ENCODE data around the gene ICAM2.
"Not testable (repeated sequence)": the region's sequence is repeated elsewhere in the genome, so short reads cannot be mapped to it uniquely, and the experiment has no call there.

The ICAM2 gene

DNA sequence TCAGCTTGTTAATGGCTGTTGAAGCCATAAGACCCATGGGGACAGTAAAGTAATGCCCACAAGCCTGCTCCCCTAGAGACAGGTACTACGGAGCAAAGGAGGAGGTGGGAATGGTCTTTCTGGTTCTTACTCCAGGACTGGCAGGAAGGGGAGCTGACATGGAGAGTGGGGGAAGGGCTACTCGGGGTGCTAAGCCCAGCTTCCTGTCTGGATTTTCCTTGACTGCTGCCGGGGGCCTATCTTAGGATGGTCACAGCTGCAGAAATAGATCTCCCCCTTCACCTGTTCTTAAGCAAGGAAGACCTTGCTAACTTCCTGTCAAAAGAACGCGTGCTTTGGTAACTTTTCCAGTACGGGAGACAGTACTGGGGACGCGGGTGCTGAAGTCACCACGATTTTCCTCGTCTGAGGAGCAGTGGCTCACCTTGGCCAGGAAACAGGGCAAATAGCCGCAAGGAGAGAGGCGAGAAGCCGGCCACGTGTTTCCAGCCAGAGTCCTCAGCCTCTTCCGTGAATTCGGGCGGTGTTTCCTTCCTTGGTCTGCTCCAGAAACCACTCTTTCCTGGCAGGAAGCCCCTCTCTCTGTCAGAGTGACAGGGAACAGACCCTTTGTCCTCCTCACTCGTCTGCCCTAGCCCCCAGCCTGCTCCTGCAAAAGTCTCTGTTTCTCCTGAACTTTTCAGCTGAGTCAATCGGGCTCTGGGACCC, 22.9 kb downstream of the ICAM2 start:
- no peak for DNase-seq (ENCODE audit: low read depth in 2 of 2)

GRCh38 chr17:63996430-63997182, 23.8 kb downstream of the ICAM2 start:
- no peak for DNase-seq (ENCODE audit: low read depth in 2 of 2)

GRCh38 chr17:63995626-63996025, 24.8 kb downstream of the ICAM2 start:
- no peak for DNase-seq (ENCODE audit: low read depth in 2 of 2)

DNA sequence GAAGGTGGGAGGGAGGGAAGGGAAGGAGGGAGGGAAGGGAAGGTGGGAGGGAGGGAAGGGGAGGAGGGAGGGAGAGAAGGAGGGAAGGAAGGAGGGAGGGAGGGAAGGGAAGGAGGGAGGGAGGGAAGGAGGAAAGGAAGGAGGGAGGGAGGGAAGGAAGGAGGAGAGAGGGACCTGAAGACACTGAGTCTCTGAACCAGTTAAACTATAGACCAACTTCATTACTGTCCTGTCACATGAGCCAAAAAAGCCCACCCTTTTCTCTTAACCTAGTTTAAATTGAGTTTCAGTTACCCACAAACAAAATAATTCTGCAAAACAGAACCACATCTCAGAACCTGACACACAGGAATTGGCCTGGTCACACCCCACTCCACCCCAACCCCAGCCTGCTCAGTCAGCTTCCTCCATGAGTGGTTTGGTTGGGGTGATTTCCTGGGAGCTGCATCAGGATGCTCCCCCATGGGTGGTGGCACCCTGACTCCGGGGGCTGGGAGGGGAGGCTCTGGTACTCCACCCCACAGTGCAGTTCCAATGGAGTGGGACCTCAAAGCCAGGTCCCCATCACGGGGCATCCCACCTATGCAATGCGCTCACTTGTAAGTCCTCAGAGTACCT, 27.0 kb downstream of the ICAM2 start:
- no peak for DNase-seq (ENCODE audit: low read depth in 2 of 2)

DNA sequence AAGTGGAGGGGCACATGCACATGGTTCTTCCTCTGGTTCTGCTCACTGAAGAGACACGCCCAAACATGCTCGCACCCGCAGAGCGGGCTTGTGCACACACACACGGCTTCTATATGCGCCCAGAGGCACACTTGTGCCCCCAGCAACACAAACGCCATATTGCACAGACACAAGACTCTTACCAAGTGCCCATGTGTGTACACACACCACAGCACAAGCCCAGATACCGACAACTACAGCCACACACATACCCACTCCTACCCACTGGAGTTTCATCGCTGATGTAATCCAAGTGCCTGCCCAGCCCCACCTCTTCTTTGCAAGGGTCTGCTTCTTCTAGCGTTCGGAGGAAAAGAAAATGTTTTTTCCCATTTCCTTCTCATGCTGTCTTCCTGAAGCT, 28.8 kb downstream of the ICAM2 start:
- DNase-seq (ENCODE audit: low read depth in 2 of 2), result no peak

- DNase-seq (ENCODE audit: low read depth in 2 of 2), result no peak
These were observed 30.6 kb downstream of the ICAM2 start for GRCh38 chr17:63989622-63990345.

GRCh38 chr17:63988741-63989621, 31.5 kb downstream of the ICAM2 start:
- DNase-seq (ENCODE audit: low read depth in 2 of 2), result no peak

DNA sequence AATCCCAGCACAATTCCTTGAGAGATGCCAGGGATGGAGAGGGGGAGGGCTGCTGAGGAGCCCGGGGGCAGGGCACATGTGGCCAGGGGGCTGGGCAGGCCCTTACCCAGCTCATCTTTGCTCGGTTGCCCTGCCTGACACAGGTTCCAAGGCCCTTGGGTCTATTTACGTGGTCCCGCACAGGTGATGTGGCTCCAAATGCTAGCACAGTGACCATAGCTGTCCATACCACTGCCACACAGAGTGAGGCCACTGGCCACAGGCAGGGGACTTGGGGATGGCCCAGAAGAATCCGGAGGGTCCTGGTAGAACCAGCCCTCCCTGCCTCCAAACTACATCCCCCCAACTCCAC, 32.3 kb downstream of the ICAM2 start:
- no peak for DNase-seq (ENCODE audit: low read depth in 2 of 2)

GRCh38 chr17:63987221-63988126, 33.0 kb downstream of the ICAM2 start:
- no peak for DNase-seq (ENCODE audit: low read depth in 2 of 2)

- no peak for DNase-seq (ENCODE audit: low read depth in 2 of 2)
These were observed 33.6 kb downstream of the ICAM2 start for GRCh38 chr17:63986821-63987220.

- DNase-seq (ENCODE audit: low read depth in 2 of 2), result no peak
These were observed 34.9 kb downstream of the ICAM2 start for GRCh38 chr17:63985387-63986140.

- peak in 1 of 2 donors; percentile 27 for DNase-seq (ENCODE audit: low read depth in 2 of 2)
These were observed 35.6 kb downstream of the ICAM2 start for GRCh38 chr17:63984651-63985386.

- DNase-seq (ENCODE audit: low read depth in 2 of 2), result no peak
These were observed 36.2 kb downstream of the ICAM2 start for GRCh38 chr17:63984236-63984635.

- DNase-seq (ENCODE audit: low read depth in 2 of 2), result no peak
These were observed 37.1 kb downstream of the ICAM2 start for GRCh38 chr17:63983320-63983719.

GRCh38 chr17:63982641-63983040, 37.8 kb downstream of the ICAM2 start:
- not testable (repeated sequence) for DNase-seq (ENCODE audit: low read depth in 2 of 2)

DNA sequence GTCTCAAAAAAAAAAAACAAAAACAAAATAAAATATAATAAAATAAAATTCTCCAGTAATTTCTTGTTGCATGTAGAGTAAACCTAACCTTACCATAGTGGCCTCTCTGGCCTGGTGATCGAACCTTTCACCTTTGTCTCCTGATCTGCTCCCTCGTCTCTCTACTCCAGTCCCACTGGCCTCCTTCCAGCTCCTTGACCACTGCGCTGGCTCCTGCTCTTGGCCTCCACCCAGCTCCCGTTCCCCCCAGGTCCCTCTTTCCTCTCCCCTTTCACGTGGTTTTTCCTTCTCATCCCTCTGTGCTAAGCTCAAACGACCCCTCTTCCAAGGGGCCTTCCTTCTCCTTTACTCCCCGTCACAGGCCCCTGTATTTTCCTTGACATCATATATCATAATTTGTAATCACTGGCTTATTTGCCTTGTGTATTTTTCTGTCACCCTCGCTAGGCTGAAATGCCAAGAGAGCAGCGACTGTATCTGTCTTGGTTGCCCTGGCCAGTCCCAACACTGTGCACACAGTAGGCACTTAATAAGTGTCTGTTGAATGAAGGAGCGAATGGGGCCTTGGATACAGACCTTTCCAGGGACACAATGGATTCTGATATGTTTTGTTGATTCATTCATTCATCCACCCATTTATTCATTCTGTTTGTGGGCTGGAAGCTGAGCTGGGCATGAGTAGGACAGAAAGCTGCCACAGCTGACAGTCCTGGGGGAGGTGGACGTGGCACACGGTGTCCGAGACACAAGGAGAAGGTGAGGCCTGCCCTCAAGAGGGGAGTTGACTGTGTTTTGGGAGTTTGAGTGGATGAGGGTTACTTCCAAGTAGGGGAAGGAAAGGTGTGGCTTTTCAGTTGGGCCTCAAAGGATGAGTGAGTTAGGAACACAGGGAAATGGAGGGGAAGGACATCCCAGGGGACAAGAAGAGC, 41.9 kb downstream of the ICAM2 start:
- DNase-seq (ENCODE audit: low read depth in 2 of 2), result no peak

DNA sequence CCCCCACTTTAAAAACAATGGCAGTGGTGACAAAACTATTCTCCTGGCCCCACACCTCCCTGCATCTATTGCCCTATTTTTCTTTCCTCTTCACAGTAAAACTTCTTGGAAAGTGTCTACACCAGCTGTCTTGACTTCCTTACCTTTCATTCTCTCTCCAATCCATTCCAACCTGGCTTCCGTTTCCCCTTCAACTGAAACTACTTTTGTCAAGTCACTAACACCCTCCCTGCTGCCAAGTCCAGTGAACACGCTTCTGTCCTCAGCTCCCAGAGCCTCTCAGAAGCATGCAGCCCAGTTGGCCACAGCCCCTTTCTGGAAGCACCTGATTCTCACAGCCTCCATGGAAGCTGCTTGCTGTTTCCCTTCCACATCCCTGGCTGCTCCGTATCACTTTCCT, 43.7 kb downstream of the ICAM2 start:
- DNase-seq (ENCODE audit: low read depth in 2 of 2), result no peak

Measured in stimulated activated CD8-positive, alpha-beta memory T cell treated with anti-CD3 and anti-CD28 coated beads, Interleukin-15, amount 100 ng/mL, for 4 hours (primary cell).